ENCODE results near the gene RAF1. TPM values are rescaled to one million over a fixed set of nuclear protein-coding genes. Genes with fewer than 3 reads are reported as not detected.
"Not testable (repeated sequence)": the region's sequence is repeated elsewhere in the genome, so short reads cannot be mapped to it uniquely, and the experiment has no call there.

The RAF1 gene
- total RNA-seq, 1 donor: 111 TPM

GRCh38 chr3:12679468-12679867, 15.6 kb upstream of the RAF1 start:
- no peak for TF ChIP-seq CTCF (IDR thresholded peaks at IDR 0.05; ENCODE audit: insufficient read depth, low read depth, low read length)
- peak; percentile 90 for DNase-seq (ENCODE audit: low read depth)
- H3K4me3 ChIP-seq (ENCODE audit: low read depth, low read length): no peak overlapping the region

- H3K4me3 ChIP-seq (ENCODE audit: low read depth, low read length): no peak overlapping the region
- TF ChIP-seq CTCF (IDR thresholded peaks at IDR 0.05; ENCODE audit: insufficient read depth, low read depth, low read length): no peak
- no peak for DNase-seq (ENCODE audit: low read depth)
Observed at GRCh38 chr3:12677616-12678015, 13.7 kb upstream of the RAF1 start.

GRCh38 chr3:12675115-12675810, 11.3 kb upstream of the RAF1 start:
- no peak overlapping the region for H3K4me3 ChIP-seq (ENCODE audit: low read depth, low read length)
- TF ChIP-seq CTCF (IDR thresholded peaks at IDR 0.05; ENCODE audit: insufficient read depth, low read depth, low read length): no peak
- no peak for DNase-seq (ENCODE audit: low read depth)

- not testable (repeated sequence) for DNase-seq (ENCODE audit: low read depth); H3K4me3 ChIP-seq (ENCODE audit: low read depth, low read length)
Observed at GRCh38 chr3:12673956-12674736, 10.2 kb upstream of the RAF1 start.

GRCh38 chr3:12671120-12671450, 7.2 kb upstream of the RAF1 start:
- DNase-seq (ENCODE audit: low read depth): no peak
- TF ChIP-seq CTCF (IDR thresholded peaks at IDR 0.05; ENCODE audit: insufficient read depth, low read depth, low read length): no peak
- H3K4me3 ChIP-seq (ENCODE audit: low read depth, low read length): no peak overlapping the region

GRCh38 chr3:12670365-12671119, 6.6 kb upstream of the RAF1 start:
- no peak overlapping the region for H3K4me3 ChIP-seq (ENCODE audit: low read depth, low read length)
- DNase-seq (ENCODE audit: low read depth): no peak
- TF ChIP-seq CTCF (IDR thresholded peaks at IDR 0.05; ENCODE audit: insufficient read depth, low read depth, low read length): no peak

GRCh38 chr3:12663401-12663935, 449 bp downstream of the RAF1 start:
- peak overlapping the region; percentile 95 for H3K4me3 ChIP-seq (ENCODE audit: low read depth, low read length)
- no peak for TF ChIP-seq CTCF (IDR thresholded peaks at IDR 0.05; ENCODE audit: insufficient read depth, low read depth, low read length)
- no peak for DNase-seq (ENCODE audit: low read depth)
